Activated naive CD8-positive, alpha-beta T cell treated with anti-CD3 and anti-CD28 coated beads for 36 hours (primary cell): ENCODE data around the gene SNTG2. TPM values are rescaled to one million over a fixed set of nuclear protein-coding genes. Genes with fewer than 3 reads are reported as not detected.

Experiments used
- DNase-seq: peaks from one replicate; pipeline ENCODE4 v3.0.0; 2021
- H3K27ac Mint-ChIP-seq: one replicate; pipeline ENCODE4 v1.8.0; 2022; ENCODE audit warnings: mild to moderate bottlenecking, moderate library complexity, mixed read lengths
- H3K27me3 Mint-ChIP-seq: one replicate; pipeline ENCODE4 v1.8.0; 2022; ENCODE audit warnings: mild to moderate bottlenecking, mixed read lengths
- H3K36me3 Mint-ChIP-seq: one replicate; pipeline ENCODE4 v1.8.0; 2021; ENCODE audit warnings: mild to moderate bottlenecking, mixed read lengths
- H3K4me1 Mint-ChIP-seq: one replicate; pipeline ENCODE4 v1.8.0; 2021; ENCODE audit warnings: mixed read lengths
- H3K4me3 Mint-ChIP-seq: one replicate; pipeline ENCODE4 v1.8.0; 2022; ENCODE audit warnings: mild to moderate bottlenecking, moderate library complexity, mixed read lengths
- H3K9me3 Mint-ChIP-seq: one replicate; pipeline ENCODE4 v1.8.0; 2022; ENCODE audit warnings: mixed read lengths
- total RNA-seq, 2 experiments: library from RNA; stranded (reverse); gene quantifications; one replicate each; pipeline ENCODE4 v1.2.3, GENCODE V29; 2021

Gene SNTG2
- total RNA-seq, 2 experiments from 2014 or later = 3.6 to 3.8 TPM

DNA sequence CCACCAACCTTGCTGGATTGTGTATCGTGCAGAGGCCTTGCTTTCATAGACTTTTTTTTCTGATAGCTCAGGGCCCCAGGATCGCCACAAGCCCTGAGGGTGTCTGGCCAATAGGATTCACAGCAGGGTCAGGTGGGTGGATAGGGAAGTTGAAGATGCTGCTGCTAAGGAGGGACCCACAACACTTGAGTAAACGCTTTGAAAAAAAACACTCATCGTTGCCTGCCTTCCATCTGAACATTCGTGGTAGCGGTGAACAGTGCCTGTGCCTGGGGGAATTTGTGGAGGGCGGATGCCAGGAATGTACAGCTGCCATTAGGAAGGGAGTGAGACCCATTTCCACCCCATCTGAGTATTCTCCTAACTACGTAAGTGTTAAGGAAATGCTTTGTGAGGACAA is 358.0 kb downstream of the SNTG2 start:
- no peak overlapping the region for H3K27ac Mint-ChIP-seq

DNA sequence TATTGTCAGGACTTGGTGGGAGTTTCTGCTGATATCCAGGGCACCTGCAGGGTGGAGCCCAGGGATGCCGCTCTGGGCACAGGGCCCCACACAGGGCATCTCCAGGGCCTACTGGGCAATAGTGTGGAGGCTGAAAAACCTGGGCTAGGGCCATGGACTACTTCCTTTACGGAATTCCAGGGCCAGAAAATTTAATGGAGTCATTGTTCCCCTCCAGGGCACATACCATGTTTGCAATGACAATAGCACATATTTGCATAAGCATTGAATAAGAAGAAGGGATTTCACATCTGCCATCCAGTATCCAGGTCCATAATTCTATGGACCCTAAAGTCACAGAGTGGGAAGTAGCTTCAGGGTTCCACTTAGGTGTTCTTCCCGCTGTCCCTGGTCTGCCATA is 358.9 kb downstream of the SNTG2 start:
- Mint-ChIP-seq H3K27me3 (no peaks in the 10 kb centered on the region), H3K4me1 (no peaks in the 10 kb centered on the region), H3K9me3 (no peaks in the 10 kb centered on the region), H3K27ac (no peak overlapping the region), H3K4me3 (no peak overlapping the region), H3K36me3 (no peaks in the 10 kb centered on the region)
- DNase-seq = no peak

More for the DNA sequence above, 358.0 kb downstream of the SNTG2 start:
- H3K9me3 Mint-ChIP-seq = no peaks in the 10 kb centered on the region
- DNase-seq = no peak
- no peaks in the 10 kb centered on the region for H3K27me3 Mint-ChIP-seq
- H3K36me3 Mint-ChIP-seq = no peaks in the 10 kb centered on the region
- no peaks in the 10 kb centered on the region for H3K4me1 Mint-ChIP-seq
- H3K4me3 Mint-ChIP-seq = no peak overlapping the region

DNA sequence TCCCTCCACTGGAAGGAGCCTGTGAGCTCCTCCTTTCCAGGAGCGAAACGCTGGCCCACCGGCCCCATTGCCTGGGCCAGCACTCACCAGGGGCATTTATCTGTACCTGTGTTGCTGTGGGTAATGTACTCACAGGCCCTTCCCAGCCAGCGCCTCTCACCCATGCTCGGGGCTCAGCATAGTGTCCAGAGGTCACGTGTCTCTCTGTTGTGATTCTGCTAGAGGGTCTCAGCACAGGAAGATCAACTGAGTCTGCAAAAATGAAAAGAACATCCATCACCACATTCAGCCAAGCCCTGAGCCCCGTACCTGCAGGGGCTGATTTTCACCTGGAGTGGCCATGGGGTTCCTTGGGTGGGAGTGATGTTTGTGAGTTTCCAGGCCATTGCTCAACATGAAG is 359.6 kb downstream of the SNTG2 start:
- H3K27ac Mint-ChIP-seq = no peak overlapping the region
- no peak overlapping the region for H3K4me3 Mint-ChIP-seq
- H3K4me1 Mint-ChIP-seq = no peaks in the 10 kb centered on the region

DNA sequence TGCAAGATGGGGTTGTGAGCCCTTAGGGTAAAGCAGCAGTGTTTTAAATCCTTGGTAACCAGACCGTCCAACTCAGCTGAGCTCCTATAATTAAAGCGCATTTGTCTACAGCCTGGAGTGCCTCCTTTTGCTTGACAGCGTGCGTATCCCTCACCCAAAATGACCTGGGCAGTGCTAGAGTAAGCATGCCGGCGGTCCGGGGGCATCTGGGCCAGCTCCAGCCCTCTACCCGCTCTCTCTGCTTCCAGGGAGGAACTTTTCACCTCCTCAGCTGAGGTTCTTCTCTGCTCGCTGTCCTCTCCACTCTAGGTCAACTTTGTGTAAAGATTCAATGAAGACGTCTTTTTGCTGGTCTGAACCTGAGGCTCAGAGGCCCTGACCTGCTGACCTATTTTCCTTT is 360.2 kb downstream of the SNTG2 start:
- Mint-ChIP-seq H3K4me3 (no peak overlapping the region), H3K9me3 (no peaks in the 10 kb centered on the region), H3K27ac (no peak overlapping the region), H3K27me3 (no peaks in the 10 kb centered on the region), H3K4me1 (no peaks in the 10 kb centered on the region), H3K36me3 (no peaks in the 10 kb centered on the region)
- DNase-seq = no peak

More for the DNA sequence above, 359.6 kb downstream of the SNTG2 start:
- Mint-ChIP-seq H3K9me3 (no peaks in the 10 kb centered on the region), H3K27me3 (no peaks in the 10 kb centered on the region), H3K36me3 (no peaks in the 10 kb centered on the region)
- no peak for DNase-seq

DNA sequence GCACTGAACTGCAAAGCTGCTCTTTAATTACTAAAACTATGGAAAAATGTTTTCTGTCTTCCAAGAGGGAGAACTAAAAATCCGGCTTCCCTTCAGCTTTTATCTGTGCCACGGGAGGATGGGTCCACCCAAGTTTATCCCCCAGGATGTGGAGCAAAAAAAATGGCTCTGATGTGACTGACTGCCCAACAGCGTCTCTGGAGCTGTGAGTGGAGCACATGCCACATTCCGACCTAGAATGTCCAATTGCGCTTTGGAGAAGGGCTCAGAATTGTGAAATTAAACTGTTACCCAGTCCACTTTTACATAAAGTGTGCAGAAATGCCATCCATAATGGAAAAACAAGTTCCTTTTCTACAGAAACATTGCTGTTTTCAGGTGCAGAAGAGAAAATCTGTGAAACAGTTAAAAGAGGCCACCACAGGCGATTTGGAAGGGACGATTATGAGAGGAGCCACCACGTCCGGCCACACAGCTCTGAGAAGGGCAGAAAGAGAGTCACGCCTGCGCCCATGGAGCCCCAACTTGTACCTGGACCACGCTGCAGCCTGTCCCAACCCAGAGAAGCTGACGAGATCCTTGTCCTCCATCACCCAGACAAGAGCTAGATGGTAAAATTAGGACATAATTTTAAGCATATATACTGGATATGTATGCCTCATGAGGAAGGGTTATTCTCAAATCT is 362.7 kb downstream of the SNTG2 start:
- no peaks in the 10 kb centered on the region for H3K27me3 Mint-ChIP-seq
- no peaks in the 10 kb centered on the region for H3K9me3 Mint-ChIP-seq
- H3K4me3 Mint-ChIP-seq = no peak overlapping the region
- H3K36me3 Mint-ChIP-seq = peaks cover 2% of the 10 kb centered on the region
- H3K27ac Mint-ChIP-seq = no peak overlapping the region
- H3K4me1 Mint-ChIP-seq = no peaks in the 10 kb centered on the region
- no peak for DNase-seq

DNA sequence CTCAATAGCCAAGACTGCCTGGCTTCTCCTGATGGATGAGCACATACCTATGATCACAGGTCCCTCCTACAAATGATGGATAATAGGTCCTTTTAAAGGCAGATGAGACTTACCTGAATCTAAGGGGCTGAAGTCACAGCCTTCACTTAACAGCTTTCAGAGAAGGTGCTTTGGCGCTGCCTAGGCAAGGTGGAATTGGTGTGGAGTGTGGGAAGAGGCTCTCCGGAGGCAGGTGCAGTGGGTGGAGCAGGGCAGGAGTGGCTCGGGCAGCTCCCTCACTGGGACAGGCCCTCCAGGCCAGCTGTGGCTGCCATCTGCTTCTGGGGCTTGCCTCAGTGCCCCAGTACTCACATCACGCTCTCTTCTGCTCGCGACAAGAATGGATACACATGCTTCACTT is 363.6 kb downstream of the SNTG2 start:
- Mint-ChIP-seq H3K27ac (no peak overlapping the region), H3K9me3 (no peaks in the 10 kb centered on the region), H3K4me3 (no peak overlapping the region)

DNA sequence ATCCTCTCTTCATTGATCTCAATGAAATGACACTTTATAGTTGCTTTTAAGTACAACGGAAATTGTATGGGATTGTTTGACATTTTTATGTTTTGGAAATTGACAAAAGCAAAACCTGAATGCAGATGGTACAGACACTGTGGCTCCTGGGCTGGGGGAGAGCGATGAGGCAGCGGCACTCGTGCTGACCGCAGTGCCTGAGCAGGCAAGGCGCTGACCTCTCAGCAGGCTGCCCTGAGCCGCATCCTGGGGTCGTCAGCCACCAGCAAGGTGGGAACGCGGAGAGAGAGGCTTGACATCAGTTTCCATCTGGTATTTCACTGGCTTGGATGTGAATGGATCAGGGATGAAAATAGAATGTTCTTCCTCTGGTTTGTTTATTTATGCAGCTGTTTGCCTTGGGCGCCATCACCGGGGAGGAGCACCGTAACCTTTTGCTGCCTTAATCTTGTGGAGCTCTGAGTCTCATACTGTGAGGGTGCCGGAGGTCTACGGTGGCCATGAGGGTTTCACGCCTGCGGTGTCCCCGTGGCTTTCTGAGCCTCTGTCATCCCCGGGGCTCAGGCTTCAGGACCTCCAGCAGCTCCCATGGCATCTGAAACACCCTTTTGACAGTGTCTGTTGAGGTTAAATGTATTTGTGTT is 367.8 kb downstream of the SNTG2 start:
- no peaks in the 10 kb centered on the region for H3K27me3 Mint-ChIP-seq
- H3K9me3 Mint-ChIP-seq = no peaks in the 10 kb centered on the region
- no peak for DNase-seq
- no peak overlapping the region for H3K4me3 Mint-ChIP-seq
- no peak overlapping the region for H3K27ac Mint-ChIP-seq
- no peaks in the 10 kb centered on the region for H3K4me1 Mint-ChIP-seq
- peaks cover 4% of the 10 kb centered on the region for H3K36me3 Mint-ChIP-seq

More for the DNA sequence above, 363.6 kb downstream of the SNTG2 start:
- no peak for DNase-seq
- Mint-ChIP-seq H3K4me1 (no peaks in the 10 kb centered on the region), H3K36me3 (peaks cover 4% of the 10 kb centered on the region), H3K27me3 (no peaks in the 10 kb centered on the region)

DNA sequence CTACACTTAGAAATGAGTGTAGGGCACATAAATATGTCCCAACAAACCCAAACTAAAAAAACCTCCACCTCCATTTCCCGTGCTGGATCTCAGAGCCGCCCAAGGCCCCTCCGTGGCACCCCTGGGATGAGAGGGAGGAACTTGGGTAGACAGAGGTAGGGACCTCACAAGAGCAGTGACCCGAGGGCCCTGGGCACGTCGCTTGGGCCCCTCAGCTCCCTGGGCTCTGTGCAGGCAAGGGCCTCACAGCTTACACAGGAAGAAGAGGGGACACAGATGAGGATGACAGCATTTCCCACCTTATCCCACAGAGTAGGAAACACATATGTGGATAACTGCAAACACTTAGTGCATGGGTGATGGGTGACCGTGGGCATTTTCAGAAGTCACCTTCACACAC is 368.7 kb downstream of the SNTG2 start:
- Mint-ChIP-seq H3K36me3 (peaks cover 4% of the 10 kb centered on the region), H3K4me1 (no peaks in the 10 kb centered on the region), H3K4me3 (no peak overlapping the region), H3K9me3 (no peaks in the 10 kb centered on the region), H3K27me3 (no peaks in the 10 kb centered on the region), H3K27ac (no peak overlapping the region)
- no peak for DNase-seq

DNA sequence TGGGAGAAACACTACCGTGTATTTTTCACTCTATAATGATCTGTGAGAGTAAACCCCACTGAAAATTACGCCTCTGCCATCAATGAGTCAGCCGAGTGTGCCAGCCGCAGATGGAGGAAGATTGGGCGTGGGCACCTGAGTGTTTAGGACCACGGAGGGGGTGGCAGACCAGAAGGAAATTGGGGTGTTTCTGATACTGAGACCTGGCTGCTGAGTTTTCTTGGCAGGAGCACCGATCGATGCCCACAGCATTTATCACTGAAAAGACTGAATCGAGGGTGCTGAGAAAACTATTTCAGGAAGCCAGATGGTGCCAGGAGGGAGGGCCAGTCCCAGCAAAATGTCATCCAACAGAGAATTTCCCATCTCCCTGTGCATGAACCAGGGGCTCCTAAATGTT is 370.7 kb downstream of the SNTG2 start:
- Mint-ChIP-seq H3K4me3 (no peak overlapping the region), H3K36me3 (peaks cover 4% of the 10 kb centered on the region), H3K27ac (no peak overlapping the region), H3K27me3 (no peaks in the 10 kb centered on the region), H3K9me3 (no peaks in the 10 kb centered on the region), H3K4me1 (no peaks in the 10 kb centered on the region)
- no peak for DNase-seq

DNA sequence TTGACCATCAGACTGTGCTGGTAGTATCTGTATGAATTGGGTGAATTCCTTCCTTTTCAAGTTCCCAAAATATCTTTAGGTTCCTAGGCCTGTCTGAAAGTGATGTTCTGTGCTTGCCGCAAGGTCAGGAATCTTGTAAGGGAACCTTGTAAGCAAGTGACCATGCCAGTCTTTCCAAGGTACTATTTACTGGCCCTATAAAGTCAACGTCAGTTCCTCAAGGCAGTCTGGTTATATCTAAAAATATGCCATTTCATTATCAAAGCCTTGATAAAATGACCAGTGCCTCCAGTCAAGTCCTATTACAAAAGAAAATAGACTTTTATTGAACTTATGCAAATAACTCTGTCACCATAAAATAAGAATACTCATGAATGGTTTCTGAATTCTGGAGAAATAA is 374.2 kb downstream of the SNTG2 start:
- H3K4me1 Mint-ChIP-seq = no peaks in the 10 kb centered on the region
- no peaks in the 10 kb centered on the region for H3K9me3 Mint-ChIP-seq
- DNase-seq = no peak
- no peak overlapping the region for H3K4me3 Mint-ChIP-seq
- no peaks in the 10 kb centered on the region for H3K36me3 Mint-ChIP-seq
- no peaks in the 10 kb centered on the region for H3K27me3 Mint-ChIP-seq
- H3K27ac Mint-ChIP-seq = no peak overlapping the region

DNA sequence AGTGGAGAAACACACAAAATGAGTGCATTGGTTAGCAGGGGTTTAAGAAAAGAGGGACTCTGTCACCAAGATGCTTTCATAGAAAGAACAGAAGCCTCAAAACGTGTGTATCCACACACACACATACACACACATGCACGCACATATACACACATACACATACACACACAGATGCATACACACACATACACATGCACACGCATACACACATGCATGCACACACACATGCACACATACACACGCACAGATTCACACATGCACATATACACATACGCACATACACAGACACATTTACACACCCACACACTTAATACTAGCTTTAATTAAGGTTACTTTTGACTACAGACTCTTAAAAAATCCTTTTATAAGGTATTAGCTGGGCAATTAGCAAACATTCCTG is 378.0 kb downstream of the SNTG2 start:
- peaks cover 8% of the 10 kb centered on the region for H3K9me3 Mint-ChIP-seq
- no peaks in the 10 kb centered on the region for H3K4me1 Mint-ChIP-seq
- H3K27ac Mint-ChIP-seq = no peak overlapping the region
- H3K4me3 Mint-ChIP-seq = no peak overlapping the region
- no peaks in the 10 kb centered on the region for H3K27me3 Mint-ChIP-seq
- H3K36me3 Mint-ChIP-seq = peaks cover 16% of the 10 kb centered on the region
- DNase-seq = no peak

DNA sequence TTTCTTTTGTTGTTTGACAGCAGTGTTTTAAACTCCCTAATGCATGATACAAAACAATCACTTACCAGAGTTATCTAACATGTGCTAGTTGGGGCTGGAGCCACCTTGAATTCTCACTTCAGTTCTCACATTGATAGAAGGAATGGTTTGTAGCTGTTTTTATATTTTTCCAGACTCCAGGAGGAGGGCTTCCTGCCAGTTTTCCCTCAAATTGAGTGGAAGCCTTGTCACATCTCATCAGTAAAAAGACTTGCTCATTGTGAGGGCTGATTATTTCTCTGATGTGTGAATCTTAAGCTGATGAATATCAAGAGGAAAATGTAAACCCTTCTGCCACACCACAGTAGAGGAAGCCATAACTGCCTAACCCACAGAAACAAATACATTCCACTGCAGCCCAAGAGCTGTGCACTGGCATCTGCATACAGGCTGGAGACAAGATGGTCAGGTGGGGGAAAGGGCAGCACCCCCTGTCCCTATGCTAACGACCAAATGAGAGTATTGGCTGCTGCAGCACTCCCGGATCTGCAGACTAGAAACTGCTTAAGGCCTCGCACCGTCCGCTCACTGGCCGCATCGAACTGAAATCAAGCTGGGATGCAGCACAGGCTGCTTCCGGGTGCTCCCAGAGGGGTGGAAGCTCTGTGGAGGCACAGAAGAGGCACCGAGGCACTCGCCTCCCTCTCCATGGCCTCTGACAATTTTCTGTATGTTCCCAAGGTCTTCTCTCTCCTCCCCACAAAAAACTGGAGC is 388.9 kb downstream of the SNTG2 start:
- no peak for DNase-seq
- H3K27ac Mint-ChIP-seq = no peak overlapping the region
- no peaks in the 10 kb centered on the region for H3K4me1 Mint-ChIP-seq
- H3K4me3 Mint-ChIP-seq = no peak overlapping the region
- H3K27me3 Mint-ChIP-seq = no peaks in the 10 kb centered on the region
- no peaks in the 10 kb centered on the region for H3K36me3 Mint-ChIP-seq
- H3K9me3 Mint-ChIP-seq = no peaks in the 10 kb centered on the region

DNA sequence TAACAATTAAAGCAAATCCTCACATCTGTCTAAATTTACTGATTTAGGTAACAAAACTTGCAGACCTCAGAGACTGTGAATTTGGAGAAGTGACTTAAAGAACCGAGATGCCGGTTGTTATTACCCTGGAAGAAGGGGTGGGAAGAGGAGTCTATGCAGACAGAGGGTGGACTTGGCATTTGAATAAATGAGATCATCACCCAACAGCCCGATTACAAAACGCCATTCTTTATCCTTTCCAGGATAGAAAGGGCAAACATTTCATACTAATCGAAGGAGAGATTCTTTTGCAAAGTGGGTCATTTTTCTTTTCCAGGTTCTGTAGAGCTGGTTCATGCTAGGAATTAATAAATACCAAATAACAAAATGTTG is 389.5 kb downstream of the SNTG2 start:
- Mint-ChIP-seq H3K27me3 (no peaks in the 10 kb centered on the region), H3K36me3 (no peaks in the 10 kb centered on the region), H3K4me1 (no peaks in the 10 kb centered on the region), H3K27ac (no peak overlapping the region), H3K4me3 (no peak overlapping the region), H3K9me3 (no peaks in the 10 kb centered on the region)
- DNase-seq = no peak

DNA sequence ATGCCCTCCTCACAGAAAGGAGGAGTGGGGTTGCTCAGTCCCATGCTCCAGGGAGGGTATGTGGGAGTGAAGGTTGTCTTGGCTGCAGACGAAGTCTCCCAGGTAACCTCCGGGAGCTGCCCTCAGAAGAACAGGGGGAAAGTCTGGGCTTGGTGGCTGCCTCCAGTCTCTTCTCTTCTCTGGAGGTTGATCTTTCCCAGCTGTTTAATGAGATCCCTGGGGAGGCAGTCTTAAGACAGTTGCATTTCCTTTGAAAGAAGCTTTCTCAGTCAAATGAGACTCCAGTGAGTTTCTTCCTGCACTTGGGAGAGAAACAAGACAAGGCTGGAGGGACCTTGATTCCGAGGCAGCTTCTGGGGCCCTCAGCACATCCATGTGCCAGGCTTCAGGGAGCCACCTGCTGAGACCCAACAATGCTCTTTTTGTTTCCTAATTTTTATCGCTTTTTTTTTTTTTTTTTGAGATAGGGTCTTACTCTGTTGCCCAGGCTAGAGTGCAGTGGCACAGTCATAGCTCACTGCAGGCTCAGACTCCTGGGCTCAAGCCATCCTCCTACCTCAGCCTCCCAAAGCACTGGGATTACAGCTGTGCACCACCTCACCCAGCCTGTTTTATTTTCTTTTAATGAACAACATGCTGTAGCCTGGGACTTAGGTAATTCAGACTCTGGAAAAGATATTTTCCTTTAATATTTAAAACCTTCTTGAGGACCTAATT is 390.9 kb downstream of the SNTG2 start:
- Mint-ChIP-seq H3K4me3 (no peak overlapping the region), H3K27me3 (no peaks in the 10 kb centered on the region), H3K36me3 (peaks cover 3% of the 10 kb centered on the region), H3K4me1 (no peaks in the 10 kb centered on the region), H3K9me3 (no peaks in the 10 kb centered on the region), H3K27ac (no peak overlapping the region)
- no peak for DNase-seq

DNA sequence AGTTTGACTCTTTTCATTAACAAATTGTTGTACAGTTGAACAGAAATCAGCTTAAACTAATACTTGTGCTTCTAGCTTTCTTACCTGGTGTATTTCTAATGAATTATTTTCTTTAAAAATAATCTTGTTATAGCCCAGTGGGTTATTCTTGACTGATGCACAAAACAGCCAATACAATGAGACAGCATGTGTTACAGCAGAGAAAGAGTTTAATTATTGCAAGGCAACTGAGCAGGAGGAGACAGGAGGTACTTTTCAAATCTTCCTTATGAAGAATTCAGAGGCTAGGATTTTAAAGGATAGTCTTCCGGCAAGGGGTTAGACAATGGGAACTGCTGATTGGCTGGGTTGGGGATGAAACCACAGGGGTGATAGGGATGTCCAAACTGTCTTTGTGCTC is 398.1 kb downstream of the SNTG2 start:
- Mint-ChIP-seq H3K27me3 (no peaks in the 10 kb centered on the region), H3K27ac (no peak overlapping the region), H3K4me1 (no peaks in the 10 kb centered on the region), H3K36me3 (peaks cover 17% of the 10 kb centered on the region), H3K4me3 (no peak overlapping the region), H3K9me3 (peaks cover 9% of the 10 kb centered on the region)
- DNase-seq = no peak
